H1 (cell line): ENCODE measurements around the gene OSBPL6. TPM values are rescaled to one million over a fixed set of nuclear protein-coding genes. Genes with fewer than 3 reads are reported as not detected.

Source experiments
- CTCF ChIA-PET: fragments of 300-600 bp; sonication (Branson Sonifier 250); formaldehyde crosslinking; loops from one replicate; lab custom pipeline; 2021; ENCODE audit not compliant: partially characterized antibody; lab: Charles Lee
- POLR2A ChIA-PET: fragments of 300-600 bp; sonication (Branson Sonifier 250); formaldehyde crosslinking; loops from one replicate; lab custom pipeline; 2021; ENCODE audit warnings: inconsistent platforms; ENCODE audit not compliant: partially characterized antibody; lab: Charles Lee
- DNase-seq, 2 experiments: peaks; one replicate each; pipeline versions ENCODE4 v3.0.0 to v3.0.0-alpha.2; 2010 to 2022; ENCODE audit warnings: low spot score in 2 of 2, low read depth in 1 of 2, mixed read lengths in 1 of 2
- FAIRE-seq: peaks from 2 replicates; lab custom pipeline; 2011; peaks lifted over from hg19 to GRCh38; lab: Jason Lieb, UNC
- H2AFZ ChIP-seq: 2 replicates; pipeline ENCODE4 v1.8.1; 2012; ENCODE audit warnings: low read length, inconsistent platforms
- H2AK5ac ChIP-seq: 2 replicates; pipeline ENCODE4 v1.6.1; 2013; ENCODE audit warnings: low read depth, low read length
- H2BK120ac ChIP-seq: replicated peaks from 2 replicates; pipeline ENCODE3; 2013; ENCODE audit warnings: low read depth, low read length, inconsistent platforms
- H2BK12ac ChIP-seq: 2 replicates; pipeline ENCODE4 v1.6.1; 2013; ENCODE audit warnings: low read depth, low read length
- H2BK15ac ChIP-seq: 2 replicates; pipeline ENCODE4 v1.6.1; 2013; ENCODE audit warnings: low read length
- H2BK20ac ChIP-seq: 2 replicates; pipeline ENCODE4 v1.6.1; 2013; ENCODE audit warnings: low read length
- H2BK5ac ChIP-seq: 2 replicates; pipeline ENCODE4 v1.6.1; 2013; ENCODE audit warnings: low read depth, low read length
- H3K14ac ChIP-seq: 2 replicates; pipeline ENCODE4 v1.6.1; 2013; ENCODE audit warnings: inconsistent platforms; ENCODE audit not compliant: insufficient read length
- H3K18ac ChIP-seq: 2 replicates; pipeline ENCODE4 v1.6.1; 2013; ENCODE audit warnings: low read length; ENCODE audit errors: extremely low read depth
- H3K23ac ChIP-seq: 2 replicates; pipeline ENCODE4 v1.6.1; 2013; ENCODE audit warnings: inconsistent platforms; ENCODE audit not compliant: insufficient read length
- H3K23me2 ChIP-seq: 2 replicates; pipeline ENCODE4 v1.6.1; 2013; ENCODE audit warnings: low read depth, low read length
- H3K27ac ChIP-seq: 2 replicates; pipeline ENCODE4 v1.6.1; 2011; ENCODE audit warnings: low read depth, low read length, inconsistent platforms
- H3K27me3 ChIP-seq, 4 experiments: replicated peaks in 1 of 4; 1 replicate in 1 of 4; 2 replicates in 3 of 4; pipeline versions ENCODE4 v1.6.1 to v1.8.1; 2011 to 2013; ENCODE audit warnings: low read length in 3 of 4, mild to moderate bottlenecking in 3 of 4, inconsistent platforms in 2 of 4, mixed read lengths in 2 of 4, moderate library complexity in 1 of 4; ENCODE audit not compliant: control insufficient read depth in 3 of 4, insufficient read depth in 3 of 4; ENCODE audit errors: extremely low read depth in 1 of 4
- H3K36me3 ChIP-seq, 4 experiments: 2 replicates each; pipeline versions ENCODE4 v1.6.1 to v1.8.1; 2011 to 2013; ENCODE audit warnings: mild to moderate bottlenecking in 4 of 4, low read length in 3 of 4, moderate library complexity in 2 of 4, control low read depth in 1 of 4, inconsistent platforms in 1 of 4; ENCODE audit not compliant: insufficient read depth in 4 of 4, control insufficient read depth in 2 of 4
- H3K4ac ChIP-seq: replicated peaks from 2 replicates; pipeline ENCODE3; 2013; ENCODE audit warnings: low read length, low read depth, mixed read lengths, inconsistent platforms; ENCODE audit not compliant: insufficient read length
- H3K4me1 ChIP-seq, 4 experiments: replicated peaks in 1 of 4; 1 replicate in 1 of 4; 2 replicates in 3 of 4; pipeline versions ENCODE4 v1.6.1 to v1.8.1; 2011 to 2013; ENCODE audit warnings: low read length in 3 of 4, inconsistent platforms in 2 of 4, mixed read lengths in 1 of 4; ENCODE audit not compliant: insufficient read depth in 4 of 4, control insufficient read depth in 3 of 4
- H3K4me2 ChIP-seq, 2 experiments: 2 replicates each; pipeline versions ENCODE4 v1.6.1 to v1.8.1; 2011 to 2013; ENCODE audit warnings: low read depth in 2 of 2, low read length in 2 of 2, control low read depth in 1 of 2, inconsistent platforms in 1 of 2, mild to moderate bottlenecking in 1 of 2; ENCODE audit not compliant: insufficient read depth in 1 of 2
- H3K4me3 ChIP-seq, 4 experiments: fragments of 200-600, 300-600 bp in 1 of 4; sonication (generic), shearing (Covaris generic), sonication (Bioruptor Twin) in 1 of 4; 2 replicates each; pipeline versions ENCODE4 v1.5.1 to v1.8.1; 2011 to 2016; ENCODE audit warnings: low read length in 4 of 4, low read depth in 3 of 4, control low read depth in 2 of 4, inconsistent platforms in 2 of 4, mild to moderate bottlenecking in 2 of 4, mixed read lengths in 1 of 4, moderate library complexity in 1 of 4; ENCODE audit not compliant: insufficient read depth in 2 of 4; ENCODE audit errors: extremely low read depth in 1 of 4
- H3K56ac ChIP-seq: replicated peaks from 2 replicates; pipeline ENCODE3; 2013; ENCODE audit warnings: low read depth, mild to moderate bottlenecking, mixed read lengths, low read length, inconsistent platforms; ENCODE audit not compliant: insufficient read length
- H3K79me1 ChIP-seq: 2 replicates; pipeline ENCODE4 v1.6.1; 2013; ENCODE audit warnings: low read depth, low read length, control low read depth
- H3K79me2 ChIP-seq, 2 experiments: 2 replicates each; pipeline versions ENCODE4 v1.6.1 to v1.8.1; 2012 to 2013; ENCODE audit warnings: low read length in 2 of 2, mild to moderate bottlenecking in 2 of 2, inconsistent platforms in 1 of 2; ENCODE audit not compliant: insufficient read depth in 2 of 2, control insufficient read depth in 1 of 2
- H3K9ac ChIP-seq, 4 experiments: replicated peaks in 1 of 4; 1 replicate in 1 of 4; 2 replicates in 3 of 4; pipeline versions ENCODE4 v1.6.1 to v1.8.1; 2011 to 2013; ENCODE audit warnings: low read depth in 3 of 4, low read length in 3 of 4, control low read depth in 2 of 4, mild to moderate bottlenecking in 2 of 4, moderate library complexity in 2 of 4, inconsistent platforms in 1 of 4; ENCODE audit errors: extremely low read depth in 1 of 4
- H3K9me3 ChIP-seq, 2 experiments: 2 replicates each; pipeline versions ENCODE4 v1.6.1 to v1.8.1; 2012 to 2013; ENCODE audit warnings: mild to moderate bottlenecking in 2 of 2, moderate library complexity in 2 of 2, control low read depth in 1 of 2, inconsistent platforms in 1 of 2, low read depth in 1 of 2, low read length in 1 of 2, mixed read lengths in 1 of 2; ENCODE audit not compliant: insufficient read depth in 2 of 2
- H4K20me1 ChIP-seq, 2 experiments: replicated peaks in 1 of 2; 2 replicates each; pipeline versions ENCODE3 to v1.8.1; 2011 to 2013; ENCODE audit warnings: inconsistent platforms in 2 of 2, low read length in 2 of 2, mild to moderate bottlenecking in 1 of 2; ENCODE audit not compliant: insufficient read depth in 2 of 2, control insufficient read depth in 1 of 2
- H4K5ac ChIP-seq: 2 replicates; pipeline ENCODE4 v1.6.1; 2013; ENCODE audit warnings: low read length, low read depth, mixed read lengths, inconsistent platforms; ENCODE audit not compliant: insufficient read length
- H4K8ac ChIP-seq: 2 replicates; pipeline ENCODE4 v1.8.0; 2013; ENCODE audit warnings: mild to moderate bottlenecking, moderate library complexity, low read length, inconsistent platforms; ENCODE audit not compliant: insufficient read depth; ENCODE audit errors: extremely low read depth
- H4K91ac ChIP-seq: replicated peaks from 2 replicates; pipeline ENCODE3; 2013; ENCODE audit warnings: low read length, mixed read lengths, inconsistent platforms; ENCODE audit not compliant: insufficient read length
- BCL11A ChIP-seq, 2 experiments: IDR thresholded peaks; one replicate each; pipeline ENCODE4 v1.6.1; 2011; ENCODE audit warnings: low read depth in 2 of 2, low read length in 2 of 2, mild to moderate bottlenecking in 2 of 2
- CBX8 ChIP-seq: fragments of 300-800, 300-1000 bp; sonication (generic); IDR thresholded peaks from 2 replicates; pipeline ENCODE4 v1.7.1; 2016; ENCODE audit warnings: low read depth, low read length, borderline replicate concordance
- CHD1 ChIP-seq: IDR thresholded peaks from 2 replicates; pipeline ENCODE4 v1.6.1; 2012; ENCODE audit warnings: low read depth, low read length, improper control_type of control experiment
- RBBP5 ChIP-seq: IDR thresholded peaks from 2 replicates; pipeline ENCODE4 v1.7.1; 2012; ENCODE audit warnings: low read depth, mild to moderate bottlenecking, inconsistent platforms, low read length, moderate library complexity, borderline replicate concordance
- SIN3A ChIP-seq, 2 experiments: IDR thresholded peaks in 1 of 2; conservative IDR thresholded peaks in 1 of 2; 2 replicates each; pipeline ENCODE4 v1.6.1; 2011 to 2012; ENCODE audit warnings: low read length in 2 of 2, improper control_type of control experiment in 1 of 2, low read depth in 1 of 2, mild to moderate bottlenecking in 1 of 2
- SIX5 ChIP-seq: IDR thresholded peaks from 2 replicates; pipeline ENCODE4 v1.6.1; 2011; ENCODE audit warnings: mild to moderate bottlenecking, low read depth, low read length
- SUZ12 ChIP-seq: fragments of 200-600 bp; sonication (generic); IDR thresholded peaks from 2 replicates; pipeline ENCODE4 v1.6.1; 2012; ENCODE audit warnings: mild to moderate bottlenecking, inconsistent platforms, low read length, moderate library complexity, mixed read lengths
- YY1 ChIP-seq: IDR thresholded peaks from 2 replicates; pipeline ENCODE4 v1.6.1; 2011; ENCODE audit warnings: low read depth, mild to moderate bottlenecking, low read length
- WGBS, 2 experiments: shearing (Covaris generic) in 1 of 2; methylation state at CpG; one replicate each; pipeline versions ENCODE4 v1.1.6 to v1.1.7; 2013 to 2015; ENCODE audit warnings: low lambda C conversion rate in 2 of 2, mixed read lengths in 2 of 2, inconsistent platforms in 1 of 2, low coverage in 1 of 2, missing lambda C conversion rate in 1 of 2; ENCODE audit not compliant: insufficient replicate concordance in 2 of 2, insufficient coverage in 1 of 2, insufficient read length in 1 of 2; ENCODE audit errors: extremely low coverage in 1 of 2, missing lambda C conversion rate in 1 of 2; 5-methylcytosine and 5-hydroxymethylcytosine counted together
- polyA plus RNA-seq, 7 experiments: library from polyadenylated mRNA; depleted of rRNA in 3 of 7; stranded (reverse) in 5 of 7; unstranded in 2 of 7; fragments of >200 nt in 5 of 7; fragments of 200-250 nt in 2 of 7; gene quantifications; 1 replicate in 5 of 7; 2 replicates in 1 of 7; 4 replicates in 1 of 7; pipeline versions ENCODE4 v1.2.1 to v1.2.3, GENCODE V29; 2011 to 2013; ENCODE audit warnings: missing spikeins in 2 of 7, mixed read lengths in 2 of 7
- total RNA-seq: library from RNA; stranded (reverse); fragmentation: NEBNext Ultra II Directional; extraction: Animal tissue kit (Norgen Biotek cat#: 25700); gene quantifications from 2 replicates; pipeline ENCODE4 v1.2.1, GENCODE V29; 2021

Gene OSBPL6
- total and polyA plus RNA-seq, 2 of the 8 experiments (the other 6 are each of a cell fraction or from before 2014, with no cell fraction given), result 1.7 to 5.6 TPM

DNA sequence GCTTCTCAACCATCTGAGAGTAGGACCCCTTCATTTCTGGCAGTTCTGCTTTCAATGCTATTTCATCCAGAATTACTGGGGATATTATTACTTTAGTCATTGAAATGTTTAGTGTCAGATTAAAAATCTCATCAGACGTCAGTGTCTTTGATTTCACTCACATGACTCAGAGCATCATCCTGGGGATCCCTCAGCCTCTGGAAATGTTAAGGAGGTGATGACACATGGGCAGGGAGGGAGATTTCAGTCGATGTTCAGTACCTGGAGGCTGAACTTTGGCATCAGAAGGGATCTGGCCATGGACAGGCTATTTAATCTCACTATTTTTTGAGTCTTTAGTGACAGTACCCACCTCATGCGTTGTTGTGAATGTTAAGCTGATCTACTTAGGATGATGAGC lies 39.1 kb downstream of the OSBPL6 start:
- Histone ChIP-seq H3K14ac (no peak overlapping the region), H3K9ac (no peak overlapping the region)
- no peak for FAIRE-seq

More for the DNA sequence above, 39.1 kb downstream of the OSBPL6 start:
- no peak overlapping the region for H3K56ac ChIP-seq
- H4K5ac ChIP-seq, result no peak overlapping the region
- no peak overlapping the region for H2BK15ac ChIP-seq
- H2BK5ac ChIP-seq, result no peak overlapping the region
- H3K4me3 ChIP-seq, result no peak overlapping the region
- H4K20me1 ChIP-seq, result no peaks in the 10 kb centered on the region
- no peak overlapping the region for H4K91ac ChIP-seq
- H3K18ac ChIP-seq, result no peak overlapping the region
- no peak overlapping the region for H2BK12ac ChIP-seq
- no peak overlapping the region for H3K27ac ChIP-seq
- H2AK5ac ChIP-seq, result no peak overlapping the region
- TF ChIP-seq RBBP5, result no peak
- no peak for TF ChIP-seq SUZ12
- no peak for TF ChIP-seq SIN3A (conservative IDR thresholded peaks at IDR 0.05 in 1 of 2, IDR thresholded peaks at IDR 0.05 in 1 of 2; ENCODE audit: low read depth in 1 of 2, low read length in 2 of 2)
- TF ChIP-seq CBX8, result no peak
- no peak for TF ChIP-seq CHD1
- no peak for TF ChIP-seq BCL11A (IDR thresholded peaks at IDR 0.05; ENCODE audit: low read depth in 2 of 2, low read length in 2 of 2)
- TF ChIP-seq YY1, result no peak
- TF ChIP-seq SIX5, result no peak
- H3K4me2 ChIP-seq, result no peak overlapping the region
- no peak overlapping the region for H3K4ac ChIP-seq
- H2BK20ac ChIP-seq, result no peak overlapping the region
- ChIA-PET CTCF (no interaction called here), POLR2A (no interaction called here)
- no peaks in the 10 kb centered on the region; a peak in 1 of 7 replicates for H3K27me3 ChIP-seq
- no peaks in the 10 kb centered on the region for H3K36me3 ChIP-seq
- WGBS, 2 experiments, result 84% methylated on average over 3 of the region's 3 CpGs; no CpG with 5 or more reads in 1 of the 2 experiments
- H3K79me2 ChIP-seq, result no peaks in the 10 kb centered on the region
- no peaks in the 10 kb centered on the region for H3K4me1 ChIP-seq
- H4K8ac ChIP-seq, result no peak overlapping the region
- no peak overlapping the region for H2AFZ ChIP-seq
- no peaks in the 10 kb centered on the region for H3K79me1 ChIP-seq
- H2BK120ac ChIP-seq, result no peak overlapping the region
- no peak overlapping the region for H3K23ac ChIP-seq
- no peaks in the 10 kb centered on the region for H3K9me3 ChIP-seq
- no peak for DNase-seq
- no peaks in the 10 kb centered on the region for H3K23me2 ChIP-seq
